ENCODE results near the gene MUC5AC.

Gene MUC5AC

GRCh38 chr11:1222491-1223345 is 65.0 kb downstream of the MUC5AC start, which contains the start of gene MUC5B:
Gene MUC5B, plus strand, starts transcription at chr11:1223066. Its CDS starts 58 bp downstream, at chr11:1223124.
- in situ Hi-C loops (cut with HindIII; ENCODE audit: low sequenced_read_pairs): loop anchor here (25.0 kb wide), 1 partner anchor 310 kb away; the partner anchor contains the start of gene CHID1

GRCh38 chr11:1223346-1224110 is 65.8 kb downstream of the MUC5AC start:
- in situ Hi-C loops (cut with HindIII; ENCODE audit: low sequenced_read_pairs): loop anchor here (25.0 kb wide), 1 partner anchor 311 kb away; the partner anchor contains the start of gene CHID1

GRCh38 chr11:1224111-1224490 is 66.3 kb downstream of the MUC5AC start:
- in situ Hi-C loops (cut with HindIII; ENCODE audit: low sequenced_read_pairs): loop anchor here (25.0 kb wide), 1 partner anchor 312 kb away; the partner anchor contains the start of gene CHID1

GRCh38 chr11:1224491-1225385 is 67.0 kb downstream of the MUC5AC start:
- in situ Hi-C loops (cut with HindIII; ENCODE audit: low sequenced_read_pairs): loop anchor here (25.0 kb wide), 2 partner anchors 87 to 312 kb away; partner anchors contain the start of gene CHID1

- in situ Hi-C loops (cut with HindIII; ENCODE audit: low sequenced_read_pairs): loop anchor here (25.0 kb wide), 1 partner anchor 88 kb away; no protein-coding TSS in a partner anchor
These were observed 67.9 kb downstream of the MUC5AC start for GRCh38 chr11:1225386-1226225.

- in situ Hi-C loops (cut with HindIII; ENCODE audit: low sequenced_read_pairs): loop anchor here (25.0 kb wide), 1 partner anchor 89 kb away; no protein-coding TSS in a partner anchor
These were observed 68.7 kb downstream of the MUC5AC start for GRCh38 chr11:1226226-1226985.

- in situ Hi-C loops (cut with HindIII; ENCODE audit: low sequenced_read_pairs): loop anchor here (25.0 kb wide), 1 partner anchor 90 kb away; no protein-coding TSS in a partner anchor
These were observed 69.3 kb downstream of the MUC5AC start for GRCh38 chr11:1226986-1227550.

- in situ Hi-C loops (cut with HindIII; ENCODE audit: low sequenced_read_pairs): loop anchor here (25.0 kb wide), 1 partner anchor 90 kb away; no protein-coding TSS in a partner anchor
These were observed 69.9 kb downstream of the MUC5AC start for GRCh38 chr11:1227551-1228100.

- in situ Hi-C loops (cut with HindIII; ENCODE audit: low sequenced_read_pairs): loop anchor here (25.0 kb wide), 1 partner anchor 91 kb away; no protein-coding TSS in a partner anchor
These were observed 70.5 kb downstream of the MUC5AC start for GRCh38 chr11:1228101-1228821.

- in situ Hi-C loops (cut with HindIII; ENCODE audit: low sequenced_read_pairs): loop anchor here (25.0 kb wide), 1 partner anchor 92 kb away; no protein-coding TSS in a partner anchor
These were observed 71.2 kb downstream of the MUC5AC start for GRCh38 chr11:1228921-1229451.

GRCh38 chr11:1229471-1230120 is 71.8 kb downstream of the MUC5AC start:
- in situ Hi-C loops (cut with HindIII; ENCODE audit: low sequenced_read_pairs): loop anchor here (25.0 kb wide), 1 partner anchor 92 kb away; no protein-coding TSS in a partner anchor

GRCh38 chr11:1230121-1230455 is 72.3 kb downstream of the MUC5AC start:
- in situ Hi-C loops (cut with HindIII; ENCODE audit: low sequenced_read_pairs): loop anchor here (25.0 kb wide), 1 partner anchor 93 kb away; no protein-coding TSS in a partner anchor

- in situ Hi-C loops (cut with HindIII; ENCODE audit: low sequenced_read_pairs): loop anchor here (25.0 kb wide), 1 partner anchor 93 kb away; no protein-coding TSS in a partner anchor
These were observed 73.0 kb downstream of the MUC5AC start for GRCh38 chr11:1230456-1231395.

GRCh38 chr11:1231396-1232020 is 73.8 kb downstream of the MUC5AC start:
- in situ Hi-C loops (cut with HindIII; ENCODE audit: low sequenced_read_pairs): loop anchor here (25.0 kb wide), 1 partner anchor 94 kb away; no protein-coding TSS in a partner anchor

Measured in DLD1 (cell line).